ENCODE measurements around the gene KRT38. TPM values are rescaled to one million over a fixed set of nuclear protein-coding genes. Genes with fewer than 3 reads are reported as not detected.
"Not testable (repeated sequence)": the region's sequence is repeated elsewhere in the genome, so short reads cannot be mapped to it uniquely, and the experiment has no call there.

KRT38 gene
- total RNA-seq, 4 donors from 2014 or later = not detected

GRCh38 chr17:41429667-41430066, 11.1 kb downstream of the KRT38 start:
- DNase-seq (ENCODE audit: low spot score) (no peak), ATAC-seq (ENCODE audit: low FRiP score) (no peak)
- TF ChIP-seq CTCF (IDR thresholded peaks at IDR 0.05) = no peak

GRCh38 chr17:41428591-41429291, 12.0 kb downstream of the KRT38 start:
- no peak for TF ChIP-seq CTCF (IDR thresholded peaks at IDR 0.05)
- no peak for DNase-seq (ENCODE audit: low spot score)
- ATAC-seq (ENCODE audit: low FRiP score) = no peak

- no peak for TF ChIP-seq CTCF (IDR thresholded peaks at IDR 0.05)
- DNase-seq (ENCODE audit: low spot score) = no peak
- no peak for ATAC-seq (ENCODE audit: low FRiP score)
Observed at GRCh38 chr17:41424111-41424635, 16.6 kb downstream of the KRT38 start, which contains the start of gene KRT37. Gene KRT37, minus strand, starts transcription at chr17:41424585. Its CDS starts 62 bp downstream, at chr17:41424523.

GRCh38 chr17:41422586-41422985, 18.2 kb downstream of the KRT38 start:
- DNase-seq (ENCODE audit: low spot score); ATAC-seq (ENCODE audit: low FRiP score): not testable (repeated sequence)

GRCh38 chr17:41421617-41422016, 19.2 kb downstream of the KRT38 start:
- DNase-seq (ENCODE audit: low spot score) = no peak
- no peak for TF ChIP-seq CTCF (IDR thresholded peaks at IDR 0.05)

GRCh38 chr17:41421116-41421515, 19.7 kb downstream of the KRT38 start:
- DNase-seq (ENCODE audit: low spot score) (no peak), ATAC-seq (ENCODE audit: low FRiP score) (no peak)
- no peak for TF ChIP-seq CTCF (IDR thresholded peaks at IDR 0.05)

More at GRCh38 chr17:41421617-41422016, 19.2 kb downstream of the KRT38 start:
- ATAC-seq (ENCODE audit: low FRiP score) = no peak

GRCh38 chr17:41420134-41420533, 20.6 kb downstream of the KRT38 start:
- no peak for ATAC-seq (ENCODE audit: low FRiP score)
- TF ChIP-seq CTCF (IDR thresholded peaks at IDR 0.05) = no peak

More at GRCh38 chr17:41420134-41420533, 20.6 kb downstream of the KRT38 start:
- no peak for DNase-seq (ENCODE audit: low spot score)
